Neuronal stem cell (in vitro differentiated cells): ENCODE measurements around the gene USP44.

Experiments
- DNase-seq: peaks from one replicate; pipeline ENCODE4 v3.0.0-alpha.2; 2013; ENCODE audit warnings: low spot score
- H2AFZ ChIP-seq: one replicate; pipeline ENCODE4 v1.6.1; 2013; ENCODE audit warnings: mild to moderate bottlenecking, low read length, inconsistent platforms
- H2AK5ac ChIP-seq: 2 replicates; pipeline ENCODE4 v1.6.1; 2013; ENCODE audit warnings: low read depth, mild to moderate bottlenecking, inconsistent platforms, low read length, moderate library complexity, mixed read lengths
- H2BK120ac ChIP-seq: 2 replicates; pipeline ENCODE4 v1.6.1; 2013; ENCODE audit warnings: low read depth, mild to moderate bottlenecking, inconsistent platforms, low read length, moderate library complexity, mixed read lengths
- H2BK12ac ChIP-seq: one replicate; pipeline ENCODE4 v1.6.1; 2013; ENCODE audit warnings: low read length, inconsistent platforms
- H2BK15ac ChIP-seq: 2 replicates; pipeline ENCODE4 v1.6.1; 2013; ENCODE audit warnings: mild to moderate bottlenecking, low read length, inconsistent platforms, mixed read lengths
- H2BK5ac ChIP-seq: one replicate; pipeline ENCODE4 v1.6.1; 2013; ENCODE audit warnings: inconsistent platforms, mild to moderate bottlenecking, low read length, moderate library complexity
- H3K14ac ChIP-seq: one replicate; pipeline ENCODE4 v1.6.1; 2013; ENCODE audit warnings: low read length, inconsistent platforms
- H3K18ac ChIP-seq: 2 replicates; pipeline ENCODE4 v1.6.1; 2013; ENCODE audit warnings: low read length, inconsistent platforms
- H3K23ac ChIP-seq: 2 replicates; pipeline ENCODE4 v1.6.1; 2013; ENCODE audit warnings: low read depth, mild to moderate bottlenecking, mixed read lengths, low read length, inconsistent platforms; ENCODE audit not compliant: poor library complexity
- H3K27ac ChIP-seq: replicated peaks from 3 replicates; pipeline ENCODE4 v1.5.1; 2013; ENCODE audit warnings: low read length, inconsistent platforms
- H3K27me3 ChIP-seq, 3 experiments: 2 replicates each; pipeline ENCODE4 v1.6.1; 2013; ENCODE audit warnings: low read length in 3 of 3, mild to moderate bottlenecking in 2 of 3, inconsistent platforms in 1 of 3, low read depth in 1 of 3, mixed read lengths in 1 of 3, moderate library complexity in 1 of 3; ENCODE audit not compliant: control insufficient read depth in 3 of 3, insufficient read depth in 3 of 3
- H3K36me3 ChIP-seq, 2 donors: replicated peaks in 1 of 2; 2 replicates each; pipeline ENCODE4 v1.6.1; 2013; ENCODE audit warnings: low read length in 2 of 2; ENCODE audit not compliant: control insufficient read depth in 2 of 2, insufficient read depth in 2 of 2
- H3K4ac ChIP-seq: 2 replicates; pipeline ENCODE4 v1.6.1; 2013; ENCODE audit warnings: inconsistent platforms, mild to moderate bottlenecking, low read length, moderate library complexity
- H3K4me1 ChIP-seq, 2 donors: 1 replicate in 1 of 2; 2 replicates in 1 of 2; pipeline ENCODE4 v1.6.1; 2013; ENCODE audit warnings: low read length in 2 of 2, low read depth in 1 of 2; ENCODE audit not compliant: control insufficient read depth in 2 of 2, insufficient read depth in 1 of 2
- H3K4me2 ChIP-seq: one replicate; pipeline ENCODE4 v1.6.1; 2013; ENCODE audit warnings: mild to moderate bottlenecking, low read length, inconsistent platforms; ENCODE audit not compliant: insufficient read depth, poor library complexity, severe bottlenecking
- H3K4me3 ChIP-seq, 2 donors: 2 replicates each; pipeline ENCODE4 v1.5.1; 2013; ENCODE audit warnings: low read length in 2 of 2, mild to moderate bottlenecking in 2 of 2, inconsistent platforms in 1 of 2, moderate library complexity in 1 of 2
- H3K79me1 ChIP-seq: one replicate; pipeline ENCODE4 v1.6.1; 2013; ENCODE audit warnings: low read depth, mild to moderate bottlenecking, inconsistent platforms, low read length, moderate library complexity
- H3K9ac ChIP-seq: one replicate; pipeline ENCODE4 v1.6.1; 2013; ENCODE audit warnings: mild to moderate bottlenecking, low read depth, low read length, inconsistent platforms; ENCODE audit not compliant: poor library complexity
- H3K9me3 ChIP-seq, 2 donors: replicated peaks in 1 of 2; 2 replicates each; pipeline versions ENCODE3 to v1.6.1; 2013; ENCODE audit warnings: low read length in 2 of 2, mild to moderate bottlenecking in 2 of 2, inconsistent platforms in 1 of 2, low read depth in 1 of 2, mixed read lengths in 1 of 2, moderate library complexity in 1 of 2; ENCODE audit not compliant: control insufficient read depth in 2 of 2, insufficient read depth in 1 of 2
- H4K8ac ChIP-seq: one replicate; pipeline ENCODE4 v1.6.1; 2013; ENCODE audit warnings: low read depth, mild to moderate bottlenecking, inconsistent platforms, low read length, moderate library complexity
- H4K91ac ChIP-seq: one replicate; pipeline ENCODE4 v1.6.1; 2013; ENCODE audit warnings: low read length, low read depth, mild to moderate bottlenecking, inconsistent platforms; ENCODE audit not compliant: poor library complexity
- WGBS, 2 donors: extraction: QIAGEN DNeasy Blood & Tissue Kit; methylation state at CpG; one replicate each; pipeline ENCODE4 v1.1.7; 2013; ENCODE audit warnings: missing lambda C conversion rate in 2 of 2, mixed read lengths in 1 of 2; ENCODE audit not compliant: insufficient read length in 2 of 2, insufficient replicate concordance in 1 of 2; ENCODE audit errors: extremely low coverage in 2 of 2; 5-methylcytosine and 5-hydroxymethylcytosine counted together

USP44 gene

DNA sequence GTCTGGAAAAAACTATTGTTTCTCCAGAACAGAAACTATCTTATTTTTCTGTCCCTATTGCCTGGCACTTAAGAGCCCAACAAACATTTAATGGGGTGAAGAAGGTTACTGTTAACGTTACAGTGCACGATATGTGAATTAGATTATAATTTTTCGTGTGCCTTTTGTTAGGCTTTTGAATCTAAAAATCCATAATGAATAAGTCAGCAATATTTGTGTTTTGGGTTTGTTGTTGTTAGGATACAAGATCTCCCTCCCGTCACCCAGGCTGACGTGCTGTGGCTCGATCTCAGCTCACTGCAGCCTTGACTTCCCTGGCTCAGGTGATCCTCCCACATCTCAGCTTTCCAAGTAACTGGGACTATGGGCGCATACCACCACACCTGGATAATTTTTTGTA lies 69.4 kb downstream of the USP44 start:
- H3K9ac ChIP-seq: no peak overlapping the region
- no peak for DNase-seq
- H3K4me3 ChIP-seq: no peak overlapping the region
- H3K4me2 ChIP-seq: no peak overlapping the region
- H3K79me1 ChIP-seq: peaks cover 2% of the 10 kb centered on the region
- no peak overlapping the region for H3K14ac ChIP-seq
- H2AFZ ChIP-seq: no peak overlapping the region
- H3K9me3 ChIP-seq: no peaks in the 10 kb centered on the region
- H2BK15ac ChIP-seq: no peak overlapping the region
- H3K27ac ChIP-seq: no peak overlapping the region
- no peak overlapping the region for H2AK5ac ChIP-seq
- no peak overlapping the region for H3K23ac ChIP-seq
- H4K91ac ChIP-seq: no peak overlapping the region
- no peak overlapping the region for H3K18ac ChIP-seq
- no peak overlapping the region for H3K4ac ChIP-seq
- no peak overlapping the region for H2BK5ac ChIP-seq
- no peak overlapping the region for H2BK120ac ChIP-seq
- no peaks in the 10 kb centered on the region for H3K27me3 ChIP-seq
- no peaks in the 10 kb centered on the region for H3K4me1 ChIP-seq
- WGBS, 2 donors: no CpG with 5 or more reads among the region's 7 CpGs
- H3K36me3 ChIP-seq: peaks cover 12 to 97% of the 10 kb centered on the region in 2 donors
- H2BK12ac ChIP-seq: no peak overlapping the region
- peak overlapping the region; percentile 86 for H4K8ac ChIP-seq

DNA sequence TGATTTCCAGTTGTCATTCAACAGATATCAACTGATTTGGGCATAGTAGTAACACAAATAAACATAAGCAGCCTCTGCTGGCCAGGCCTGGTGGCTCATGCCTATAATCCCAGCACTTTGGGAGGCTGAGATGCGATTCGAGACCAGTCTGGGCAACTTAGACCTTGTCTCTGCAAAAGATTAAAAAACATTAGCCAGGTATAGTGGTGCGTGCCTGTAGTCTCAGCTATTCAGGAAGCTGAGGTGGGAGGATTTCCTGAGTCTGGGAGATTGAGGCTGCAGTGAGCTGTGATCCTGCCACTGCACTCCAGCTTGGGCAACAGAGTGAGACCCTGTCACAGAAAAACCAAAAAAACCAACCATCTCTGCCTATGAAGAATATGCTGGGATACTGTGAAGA lies 70.2 kb downstream of the USP44 start:
- peaks cover 10 to 97% of the 10 kb centered on the region in 2 donors for H3K36me3 ChIP-seq
- no peak overlapping the region for H3K27ac ChIP-seq
- no peak overlapping the region for H3K4ac ChIP-seq
- no peak overlapping the region for H4K91ac ChIP-seq
- H3K4me2 ChIP-seq: no peak overlapping the region
- H2BK12ac ChIP-seq: no peak overlapping the region
- H3K23ac ChIP-seq: no peak overlapping the region
- no peak overlapping the region for H4K8ac ChIP-seq
- H3K9me3 ChIP-seq: no peaks in the 10 kb centered on the region
- no peak overlapping the region for H2AFZ ChIP-seq
- H2BK15ac ChIP-seq: no peak overlapping the region
- DNase-seq: no peak
- no peak overlapping the region for H2AK5ac ChIP-seq
- H3K9ac ChIP-seq: no peak overlapping the region
- WGBS, 2 donors: no CpG with 5 or more reads among the region's 3 CpGs
- H3K14ac ChIP-seq: no peak overlapping the region
- no peaks in the 10 kb centered on the region for H3K4me1 ChIP-seq
- peaks cover 2% of the 10 kb centered on the region for H3K79me1 ChIP-seq
- H3K4me3 ChIP-seq: no peak overlapping the region
- H3K18ac ChIP-seq: no peak overlapping the region
- H3K27me3 ChIP-seq: no peaks in the 10 kb centered on the region
- no peak overlapping the region for H2BK5ac ChIP-seq
- H2BK120ac ChIP-seq: no peak overlapping the region

DNA sequence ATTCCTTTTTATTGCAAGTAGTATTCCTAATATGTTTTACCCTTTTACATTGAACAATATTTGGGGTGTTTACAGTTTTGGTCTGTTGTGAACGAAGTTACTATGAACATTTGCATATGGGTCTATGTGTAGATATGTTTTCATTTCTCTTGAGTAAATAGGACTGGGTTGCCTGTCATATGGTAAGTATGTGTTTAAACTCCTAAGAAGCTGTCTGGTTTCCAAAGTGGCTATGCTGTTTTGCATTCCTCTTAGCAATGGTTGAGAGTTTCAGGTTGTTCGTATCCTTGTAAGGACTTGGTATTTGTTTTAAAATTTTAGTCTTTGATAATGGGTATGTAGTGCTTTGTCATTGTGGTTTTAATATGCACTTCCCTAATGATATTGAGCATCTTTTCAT lies 71.0 kb downstream of the USP44 start:
- Histone ChIP-seq H3K79me1 (peaks cover 2% of the 10 kb centered on the region), H3K27ac (no peak overlapping the region), H3K18ac (no peak overlapping the region), H3K14ac (no peak overlapping the region), H3K9me3 (no peaks in the 10 kb centered on the region), H2AK5ac (no peak overlapping the region), H3K4me2 (no peak overlapping the region), H2AFZ (no peak overlapping the region), H2BK15ac (no peak overlapping the region), H2BK12ac (no peak overlapping the region), H3K27me3 (no peaks in the 10 kb centered on the region), H4K91ac (no peak overlapping the region), H3K36me3 (peaks cover 10 to 96% of the 10 kb centered on the region in 2 donors), H3K4ac (no peak overlapping the region), H3K23ac (no peak overlapping the region), H4K8ac (no peak overlapping the region), H3K9ac (no peak overlapping the region), H3K4me1 (peaks cover 0 to 4% of the 10 kb centered on the region in 2 donors), H3K4me3 (no peak overlapping the region), H2BK5ac (no peak overlapping the region), H2BK120ac (no peak overlapping the region)
- WGBS, 2 donors: no CpG with 5 or more reads among the region's 2 CpGs
- no peak for DNase-seq

DNA sequence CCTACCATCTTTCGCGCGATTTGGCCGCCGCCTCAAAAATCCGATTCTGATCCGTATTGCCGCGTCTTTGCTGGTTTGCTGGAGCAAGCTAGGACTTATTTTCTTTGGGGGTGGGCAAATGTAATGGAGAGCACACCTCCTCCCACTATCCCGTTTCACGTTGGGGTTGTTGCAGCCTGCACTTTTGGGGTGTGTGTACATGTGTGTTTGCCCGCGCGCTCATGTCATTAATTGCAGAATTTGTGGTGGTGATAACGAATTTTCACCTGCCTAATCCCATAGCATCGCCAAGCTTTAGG lies 76.7 kb downstream of the USP44 start:
- Histone ChIP-seq H2AFZ (peak overlapping the region; percentile 84), H3K14ac (peak overlapping the region; percentile 78), H3K4me3 (peak overlapping the region; percentile 90 to 97), H3K4me1 (peaks cover 4 to 5% of the 10 kb centered on the region in 2 donors), H2BK12ac (no peak overlapping the region), H3K18ac (peak overlapping the region; percentile 94), H3K79me1 (peaks cover 7% of the 10 kb centered on the region), H3K9me3 (no peaks in the 10 kb centered on the region), H2AK5ac (peak overlapping the region; percentile 81), H3K9ac (peak overlapping the region; percentile 99), H3K4ac (no peak overlapping the region), H3K23ac (no peak overlapping the region), H3K4me2 (peak overlapping the region; percentile 96), H4K91ac (no peak overlapping the region), H3K36me3 (peaks cover 10 to 41% of the 10 kb centered on the region in 2 donors), H2BK5ac (peak overlapping the region; percentile 44), H4K8ac (peak overlapping the region; percentile 68), H3K27me3 (no peaks in the 10 kb centered on the region), H2BK120ac (peak overlapping the region; percentile 82), H2BK15ac (no peak overlapping the region), H3K27ac (no peak overlapping the region)
- no CpG with 5 or more reads among the region's 16 CpGs for WGBS, 2 donors
- DNase-seq: no peak
